ENCODE measurements around the gene DIDO1. TPM values are rescaled to one million over a fixed set of nuclear protein-coding genes. Genes with fewer than 3 reads are reported as not detected.

DIDO1 gene
- total RNA-seq, 1 experiment from 2014 or later = 120 TPM

DNA sequence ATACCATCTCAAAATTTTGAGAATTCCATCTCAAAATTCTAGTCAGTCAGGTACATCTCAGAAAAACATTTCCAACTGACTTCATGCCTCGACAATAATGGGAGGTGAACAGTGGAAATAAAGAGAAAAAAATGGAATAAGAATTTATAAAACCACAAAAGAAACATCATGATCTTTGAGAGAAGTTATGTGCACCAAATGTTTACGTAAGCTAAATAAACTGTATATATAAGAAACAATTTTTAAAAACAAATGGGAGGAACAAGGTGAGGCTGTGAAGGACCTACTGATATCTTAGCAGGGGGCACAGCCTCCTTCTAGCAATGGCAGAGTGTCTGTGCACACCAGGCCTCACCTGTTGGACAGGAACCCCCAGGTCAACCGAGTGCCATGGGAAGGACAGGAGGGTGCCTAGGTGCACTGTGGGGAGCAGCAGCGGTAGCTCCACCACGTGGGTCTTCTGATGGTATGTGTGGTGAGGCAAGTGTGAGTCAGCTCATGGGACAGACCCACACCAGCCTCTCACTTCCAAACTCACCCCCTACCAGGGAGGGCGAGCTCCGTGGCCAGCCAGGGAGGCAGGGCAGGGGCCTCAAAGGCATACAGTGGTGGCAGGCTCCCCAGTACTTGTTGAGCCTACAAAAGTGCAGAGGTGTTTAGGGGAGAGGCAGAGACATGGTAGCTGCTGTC is 23.2 kb downstream of the DIDO1 start:
- CTCF ChIA-PET = interaction anchor here (0.9 to 1.3 kb wide), 2 partner anchors 10 to 17 kb away, joined by 3 to 6 read pairs; no protein-coding TSS in a partner anchor

DNA sequence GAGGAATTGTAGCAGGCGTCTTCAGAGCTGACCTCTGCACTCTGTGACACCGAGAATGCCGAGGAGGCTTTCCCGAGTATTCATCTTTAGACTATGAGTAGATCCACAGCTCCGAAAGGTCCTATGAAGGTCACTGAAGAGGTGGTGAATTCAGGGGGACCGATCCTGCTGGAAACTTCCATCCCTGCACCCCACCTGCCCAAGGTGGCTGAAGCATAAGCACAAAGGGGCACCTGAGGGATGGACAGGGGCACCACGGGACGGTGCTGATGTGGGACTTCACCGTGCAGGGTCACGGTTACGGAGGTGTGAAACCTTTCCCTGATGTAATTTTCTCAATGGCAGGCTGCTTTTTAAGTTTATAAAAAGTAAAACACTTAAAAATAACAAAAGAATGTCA is 24.4 kb downstream of the DIDO1 start:
- BruUV-seq (replicated peaks) = no TSS peak

More for the DNA sequence above, 23.2 kb downstream of the DIDO1 start:
- Histone ChIP-seq H3K4me3 (ENCODE audit: low read depth, low read length) (no peak overlapping the region), H3K27me3 (replicated peaks; ENCODE audit: control insufficient read depth, insufficient read depth, low read length) (no peaks in the 10 kb centered on the region), H3K36me3 (ENCODE audit: control insufficient read depth, insufficient read depth, low read length) (peaks cover 20% of the 10 kb centered on the region), H3K4me1 (peaks cover 13% of the 10 kb centered on the region), H3K9me3 (no peaks in the 10 kb centered on the region)
- no peak for DNase-seq
- POLR2A ChIA-PET = no interaction called here
- TF ChIP-seq, protein P1, sequence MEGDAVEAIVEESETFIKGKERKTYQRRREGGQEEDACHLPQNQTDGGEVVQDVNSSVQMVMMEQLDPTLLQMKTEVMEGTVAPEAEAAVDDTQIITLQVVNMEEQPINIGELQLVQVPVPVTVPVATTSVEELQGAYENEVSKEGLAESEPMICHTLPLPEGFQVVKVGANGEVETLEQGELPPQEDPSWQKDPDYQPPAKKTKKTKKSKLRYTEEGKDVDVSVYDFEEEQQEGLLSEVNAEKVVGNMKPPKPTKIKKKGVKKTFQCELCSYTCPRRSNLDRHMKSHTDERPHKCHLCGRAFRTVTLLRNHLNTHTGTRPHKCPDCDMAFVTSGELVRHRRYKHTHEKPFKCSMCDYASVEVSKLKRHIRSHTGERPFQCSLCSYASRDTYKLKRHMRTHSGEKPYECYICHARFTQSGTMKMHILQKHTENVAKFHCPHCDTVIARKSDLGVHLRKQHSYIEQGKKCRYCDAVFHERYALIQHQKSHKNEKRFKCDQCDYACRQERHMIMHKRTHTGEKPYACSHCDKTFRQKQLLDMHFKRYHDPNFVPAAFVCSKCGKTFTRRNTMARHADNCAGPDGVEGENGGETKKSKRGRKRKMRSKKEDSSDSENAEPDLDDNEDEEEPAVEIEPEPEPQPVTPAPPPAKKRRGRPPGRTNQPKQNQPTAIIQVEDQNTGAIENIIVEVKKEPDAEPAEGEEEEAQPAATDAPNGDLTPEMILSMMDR (IDR thresholded peaks at IDR 0.05; ENCODE audit: insufficient read depth in 1 of 2, low read depth in 1 of 2, low read length in 1 of 2, severe bottlenecking in 1 of 2, unreplicated experiment in 1 of 2) = no peak
- Mint-ChIP-seq H3K27ac (ENCODE audit: unreplicated experiment) (peak overlapping the region; percentile 82), H3K27me3 (ENCODE audit: insufficient read depth, unreplicated experiment) (no peaks in the 10 kb centered on the region), H3K4me3 (ENCODE audit: unreplicated experiment) (no peak overlapping the region), H3K4me1 (ENCODE audit: low read depth, unreplicated experiment) (peaks cover 28% of the 10 kb centered on the region), H3K9me3 (ENCODE audit: unreplicated experiment) (no peaks in the 10 kb centered on the region), H3K36me3 (ENCODE audit: insufficient read depth, unreplicated experiment) (peaks cover 100% of the 10 kb centered on the region)
- BruUV-seq (replicated peaks) = no TSS peak
- intact Hi-C loops (cut with micrococcal nuclease; ENCODE audit: unreplicated experiment) = no loop called here

More for the DNA sequence above, 24.4 kb downstream of the DIDO1 start:
- Mint-ChIP-seq H3K4me3 (ENCODE audit: unreplicated experiment) (no peak overlapping the region), H3K27ac (ENCODE audit: unreplicated experiment) (peak overlapping the region; percentile 82), H3K4me1 (ENCODE audit: low read depth, unreplicated experiment) (peaks cover 28% of the 10 kb centered on the region), H3K27me3 (ENCODE audit: insufficient read depth, unreplicated experiment) (no peaks in the 10 kb centered on the region), H3K9me3 (ENCODE audit: unreplicated experiment) (no peaks in the 10 kb centered on the region), H3K36me3 (ENCODE audit: insufficient read depth, unreplicated experiment) (peaks cover 100% of the 10 kb centered on the region)
- peaks cover 13% of the 10 kb centered on the region for H3K4me1 ChIP-seq
- intact Hi-C loops (cut with micrococcal nuclease; ENCODE audit: unreplicated experiment) = no loop called here
- DNase-seq = no peak
- TF ChIP-seq, protein P1 (IDR thresholded peaks at IDR 0.05; ENCODE audit: insufficient read depth in 1 of 2, low read depth in 1 of 2, low read length in 1 of 2, severe bottlenecking in 1 of 2, unreplicated experiment in 1 of 2) = no peak
- no peaks in the 10 kb centered on the region for H3K27me3 ChIP-seq (replicated peaks; ENCODE audit: control insufficient read depth, insufficient read depth, low read length)
- ChIA-PET CTCF (interaction anchor here (0.7 to 2.6 kb wide), 5 partner anchors 9 to 112 kb away, joined by 3 to 13 read pairs (median 4); no protein-coding TSS in a partner anchor), POLR2A (no interaction called here)
- no peak overlapping the region for H3K4me3 ChIP-seq (ENCODE audit: low read depth, low read length)
- no peaks in the 10 kb centered on the region for H3K9me3 ChIP-seq
- peaks cover 20% of the 10 kb centered on the region for H3K36me3 ChIP-seq (ENCODE audit: control insufficient read depth, insufficient read depth, low read length)

Measured in Caco-2 (cell line).